Measurements from ENCODE around the gene LGR5.
"Not testable (repeated sequence)": the region's sequence is repeated elsewhere in the genome, so short reads cannot be mapped to it uniquely, and the experiment has no call there.

Gene LGR5

DNA sequence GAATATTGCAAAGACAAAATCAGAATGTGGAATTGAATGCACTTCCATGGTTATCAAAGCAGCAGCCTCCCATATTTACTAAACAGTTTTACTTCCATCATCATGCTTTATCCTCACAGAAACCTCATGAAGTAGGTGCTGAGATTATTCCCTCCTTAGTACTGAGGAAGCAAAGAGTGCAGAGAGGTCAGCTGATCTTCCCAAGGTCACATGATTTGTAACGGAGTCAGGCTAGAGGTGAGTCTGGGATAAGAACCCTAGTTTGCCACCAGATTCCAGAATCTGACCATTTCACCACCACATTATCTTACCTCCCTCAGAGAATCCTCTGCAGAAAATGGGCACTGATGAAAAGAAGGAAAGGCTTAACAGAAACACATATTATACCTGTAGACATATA lies 102.0 kb downstream of the LGR5 start:
- H3K27me3 Mint-ChIP-seq: no peaks in the 10 kb centered on the region
- H3K9me3 Mint-ChIP-seq: no peaks in the 10 kb centered on the region
- no peak overlapping the region for H3K27ac Mint-ChIP-seq
- no peaks in the 10 kb centered on the region for H3K36me3 Mint-ChIP-seq
- H3K4me1 Mint-ChIP-seq: peaks cover 1% of the 10 kb centered on the region
- no peak for ATAC-seq
- no peak overlapping the region for H3K4me3 Mint-ChIP-seq

DNA sequence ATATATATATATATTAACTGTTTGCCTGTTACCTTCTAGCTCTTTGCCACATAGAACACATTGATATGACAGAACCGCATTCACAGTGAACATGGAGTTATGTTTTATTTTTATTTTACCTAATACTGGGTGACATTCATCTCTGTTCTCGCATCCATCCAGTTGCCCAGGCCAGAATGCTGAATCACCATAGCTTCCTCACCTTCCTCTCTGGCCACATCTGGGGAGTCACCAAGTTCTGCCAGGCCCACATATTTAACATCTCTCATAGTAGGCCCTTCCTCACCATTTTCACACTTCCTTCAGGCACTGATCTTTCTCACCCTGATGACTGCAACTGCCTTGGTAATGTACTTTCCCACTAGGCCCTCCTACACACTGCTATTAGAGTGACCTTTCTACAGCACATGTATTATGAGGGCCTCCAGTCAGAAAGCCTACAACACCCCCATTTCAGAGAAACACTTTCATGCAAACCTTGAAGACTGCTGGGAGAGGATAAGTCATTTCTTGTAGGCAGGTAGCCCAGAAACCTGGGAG lies 106.8 kb downstream of the LGR5 start:
- Mint-ChIP-seq H3K27me3 (no peaks in the 10 kb centered on the region), H3K9me3 (no peaks in the 10 kb centered on the region), H3K4me3 (no peak overlapping the region), H3K27ac (no peak overlapping the region), H3K36me3 (no peaks in the 10 kb centered on the region), H3K4me1 (no peaks in the 10 kb centered on the region)
- peak; percentile 74 for ATAC-seq

DNA sequence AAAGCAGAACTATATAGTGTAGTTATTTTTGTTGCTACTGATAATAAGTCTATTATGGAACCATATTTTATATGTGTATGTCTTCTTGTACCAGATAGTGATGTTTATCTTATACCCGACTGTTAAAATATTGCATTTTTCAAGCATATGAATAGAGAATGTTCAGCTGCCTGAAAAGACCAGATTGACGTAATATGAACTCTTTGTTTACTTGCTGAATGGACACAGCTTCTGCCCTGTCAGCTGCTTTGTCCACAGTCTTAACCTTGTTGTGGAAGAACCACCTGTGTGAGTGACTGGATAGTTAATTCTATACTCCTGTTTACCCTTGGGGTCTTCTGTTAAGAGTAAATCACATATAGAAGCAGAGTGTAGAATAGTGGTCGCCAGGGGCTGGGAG lies 109.3 kb downstream of the LGR5 start:
- Mint-ChIP-seq H3K9me3 (no peaks in the 10 kb centered on the region), H3K27ac (no peak overlapping the region), H3K4me3 (no peak overlapping the region)

GRCh38 chr12:71551529-71551928 lies 111.9 kb downstream of the LGR5 start:
- Mint-ChIP-seq H3K4me3 (no peak overlapping the region), H3K27me3 (no peaks in the 10 kb centered on the region)

More for the DNA sequence above, 109.3 kb downstream of the LGR5 start:
- Mint-ChIP-seq H3K4me1 (no peaks in the 10 kb centered on the region), H3K27me3 (no peaks in the 10 kb centered on the region), H3K36me3 (no peaks in the 10 kb centered on the region)
- ATAC-seq: no peak

GRCh38 chr12:71552728-71553501 lies 113.3 kb downstream of the LGR5 start:
- Mint-ChIP-seq H3K9me3 (no peaks in the 10 kb centered on the region), H3K27me3 (no peaks in the 10 kb centered on the region)

More at GRCh38 chr12:71551529-71551928, 111.9 kb downstream of the LGR5 start:
- H3K4me1 Mint-ChIP-seq: no peaks in the 10 kb centered on the region
- H3K9me3 Mint-ChIP-seq: no peaks in the 10 kb centered on the region
- no peak overlapping the region for H3K27ac Mint-ChIP-seq
- no peaks in the 10 kb centered on the region for H3K36me3 Mint-ChIP-seq
- ATAC-seq: no peak

DNA sequence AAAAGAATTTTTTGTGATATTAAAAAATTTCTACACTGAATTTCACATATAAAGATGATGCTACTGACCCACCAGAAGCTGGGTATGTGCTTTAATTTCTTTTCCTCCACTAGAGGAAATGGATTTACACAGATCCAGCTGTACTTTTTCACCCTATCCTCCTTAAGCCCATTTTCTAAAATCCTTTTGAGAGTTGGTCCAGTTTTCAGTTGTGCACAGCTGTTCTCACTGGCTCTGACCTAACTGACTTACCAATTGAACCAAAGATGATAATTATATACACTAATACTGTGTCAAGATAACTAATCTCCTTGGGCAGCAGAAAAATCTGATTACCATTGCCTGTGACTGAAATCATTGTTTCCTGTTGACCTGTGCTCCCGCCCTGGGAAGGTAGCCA lies 115.6 kb downstream of the LGR5 start:
- no peak overlapping the region for H3K27ac Mint-ChIP-seq
- peaks cover 6% of the 10 kb centered on the region for H3K4me1 Mint-ChIP-seq
- no peaks in the 10 kb centered on the region for H3K36me3 Mint-ChIP-seq
- no peaks in the 10 kb centered on the region for H3K27me3 Mint-ChIP-seq
- no peak overlapping the region for H3K4me3 Mint-ChIP-seq
- no peaks in the 10 kb centered on the region for H3K9me3 Mint-ChIP-seq
- ATAC-seq: no peak

More at GRCh38 chr12:71552728-71553501, 113.3 kb downstream of the LGR5 start:
- peaks cover 6% of the 10 kb centered on the region for H3K4me1 Mint-ChIP-seq
- no peak overlapping the region for H3K27ac Mint-ChIP-seq
- no peak overlapping the region for H3K4me3 Mint-ChIP-seq
- no peaks in the 10 kb centered on the region for H3K36me3 Mint-ChIP-seq
- ATAC-seq: no peak

DNA sequence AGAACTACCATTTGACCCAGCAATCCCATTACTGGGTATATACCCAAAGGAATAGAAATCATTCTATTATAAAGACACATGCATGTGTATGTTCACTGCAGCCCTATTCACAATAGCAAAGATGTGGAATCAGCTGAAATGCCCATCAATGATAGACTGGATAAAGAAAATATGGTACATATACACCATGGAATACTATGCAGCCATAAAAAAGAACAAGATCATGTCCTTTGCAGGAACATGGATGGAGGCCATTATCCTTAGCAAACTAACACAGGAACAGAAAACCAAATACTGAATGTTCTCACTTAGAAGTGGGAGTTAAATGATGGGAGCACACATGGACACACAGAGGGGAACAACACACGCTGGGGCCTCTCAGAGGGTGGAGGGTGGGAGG lies 116.2 kb downstream of the LGR5 start:
- not testable (repeated sequence) for H3K27ac Mint-ChIP-seq, H3K36me3 Mint-ChIP-seq, H3K27me3 Mint-ChIP-seq, H3K9me3 Mint-ChIP-seq, H3K4me3 Mint-ChIP-seq, H3K4me1 Mint-ChIP-seq, ATAC-seq

- Mint-ChIP-seq H3K36me3 (no peaks in the 10 kb centered on the region), H3K27ac (no peak overlapping the region), H3K9me3 (no peaks in the 10 kb centered on the region), H3K4me1 (peaks cover 6% of the 10 kb centered on the region), H3K4me3 (no peak overlapping the region), H3K27me3 (no peaks in the 10 kb centered on the region)
- no peak for ATAC-seq
These were observed 116.8 kb downstream of the LGR5 start for GRCh38 chr12:71556448-71556847.

DNA sequence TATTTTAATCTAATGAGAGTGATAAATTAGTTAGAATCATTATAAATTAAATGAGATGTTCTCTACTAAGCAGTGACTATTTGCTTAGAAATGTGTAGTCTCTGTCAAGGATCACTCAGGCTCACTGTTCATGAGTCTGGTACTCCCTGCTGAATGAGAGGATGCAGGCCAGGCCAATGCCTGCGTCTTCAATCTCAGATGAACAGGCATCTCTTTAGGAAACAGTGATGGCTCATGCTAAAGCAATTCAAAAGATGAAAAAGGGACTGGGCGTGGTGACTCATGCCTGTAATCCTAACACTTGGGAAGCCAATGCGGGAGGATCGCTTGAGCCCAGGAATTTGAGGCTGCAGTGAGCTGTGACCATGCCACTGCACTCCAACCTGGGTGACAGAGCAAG lies 117.3 kb downstream of the LGR5 start:
- ATAC-seq: no peak
- Mint-ChIP-seq H3K27ac (no peak overlapping the region), H3K36me3 (no peaks in the 10 kb centered on the region), H3K4me1 (peaks cover 6% of the 10 kb centered on the region), H3K27me3 (no peaks in the 10 kb centered on the region), H3K4me3 (no peak overlapping the region), H3K9me3 (no peaks in the 10 kb centered on the region)

GRCh38 chr12:71558445-71558844 lies 118.8 kb downstream of the LGR5 start:
- no peak overlapping the region for H3K27ac Mint-ChIP-seq
- no peaks in the 10 kb centered on the region for H3K36me3 Mint-ChIP-seq
- no peaks in the 10 kb centered on the region for H3K9me3 Mint-ChIP-seq
- no peak for ATAC-seq
- H3K4me3 Mint-ChIP-seq: no peak overlapping the region
- no peaks in the 10 kb centered on the region for H3K27me3 Mint-ChIP-seq
- peaks cover 6% of the 10 kb centered on the region for H3K4me1 Mint-ChIP-seq

DNA sequence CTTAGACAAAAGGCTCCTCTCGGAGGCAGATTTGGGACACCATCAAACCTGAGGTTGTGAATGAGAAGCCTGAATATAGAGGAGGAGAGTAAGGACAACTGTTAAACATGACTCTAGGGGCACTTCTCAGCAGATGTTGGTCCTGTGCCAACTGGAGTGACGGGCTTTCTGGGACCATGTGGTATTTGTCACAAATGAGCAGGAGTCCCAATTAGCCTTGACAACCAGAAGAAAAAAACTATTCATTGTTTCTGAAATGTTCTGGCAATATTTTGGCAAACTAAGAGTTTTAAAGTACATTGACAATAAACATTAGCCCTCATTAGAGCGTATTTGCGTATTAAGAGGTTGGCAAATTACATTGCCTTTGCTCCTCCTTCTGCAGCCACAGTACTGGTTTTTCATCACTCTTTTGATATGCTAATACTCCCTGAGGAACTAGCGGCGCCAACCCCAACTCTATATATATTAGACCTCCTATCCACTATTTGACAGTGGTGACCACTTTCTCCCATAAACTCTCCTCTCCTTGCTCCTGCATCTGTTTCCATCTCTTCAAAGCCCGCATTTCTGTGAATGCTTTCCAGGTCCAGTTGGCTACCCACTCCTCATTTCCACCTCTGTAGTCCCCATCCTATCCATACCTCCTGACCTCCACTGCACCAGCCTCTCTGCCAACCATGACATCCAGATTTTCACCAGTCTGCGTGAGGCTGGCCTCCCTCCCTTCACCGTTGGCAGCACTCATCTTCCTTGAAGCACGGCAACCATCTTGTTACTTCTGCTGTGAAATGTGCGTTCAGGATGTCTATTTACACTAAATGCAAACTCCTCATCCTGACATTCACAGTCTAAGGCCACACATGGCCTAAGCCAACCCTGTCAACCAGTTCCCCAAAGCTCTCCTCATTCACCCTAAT lies 123.3 kb downstream of the LGR5 start:
- H3K4me1 Mint-ChIP-seq: no peaks in the 10 kb centered on the region
- H3K36me3 Mint-ChIP-seq: no peaks in the 10 kb centered on the region
- no peak overlapping the region for H3K4me3 Mint-ChIP-seq
- H3K27me3 Mint-ChIP-seq: no peaks in the 10 kb centered on the region
- H3K9me3 Mint-ChIP-seq: no peaks in the 10 kb centered on the region
- H3K27ac Mint-ChIP-seq: no peak overlapping the region
- ATAC-seq: no peak

DNA sequence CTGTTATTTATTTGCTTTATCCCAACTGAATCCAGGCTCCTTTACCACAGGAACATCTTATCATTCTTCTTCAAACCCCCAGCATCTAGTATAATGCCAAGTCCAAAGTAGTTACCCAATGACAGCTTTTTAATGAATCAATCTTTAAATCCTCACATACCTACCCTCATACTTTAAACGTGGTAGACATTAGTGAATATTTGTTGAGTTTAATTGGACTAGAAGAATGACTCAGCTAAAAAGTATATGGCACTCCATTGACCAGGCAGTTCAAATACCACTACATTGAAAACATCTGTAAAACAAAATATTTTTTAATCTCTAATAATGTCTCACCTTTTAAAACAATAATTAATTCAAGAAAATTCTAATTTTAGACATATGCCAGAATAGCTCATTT lies 125.9 kb downstream of the LGR5 start:
- Mint-ChIP-seq H3K36me3 (no peaks in the 10 kb centered on the region), H3K27me3 (no peaks in the 10 kb centered on the region), H3K9me3 (no peaks in the 10 kb centered on the region), H3K4me1 (no peaks in the 10 kb centered on the region), H3K4me3 (no peak overlapping the region), H3K27ac (no peak overlapping the region)
- ATAC-seq: no peak

GRCh38 chr12:71566655-71567054 lies 127.1 kb downstream of the LGR5 start:
- Mint-ChIP-seq H3K9me3 (no peaks in the 10 kb centered on the region), H3K36me3 (no peaks in the 10 kb centered on the region), H3K27ac (no peak overlapping the region), H3K4me1 (no peaks in the 10 kb centered on the region), H3K4me3 (no peak overlapping the region), H3K27me3 (no peaks in the 10 kb centered on the region)
- ATAC-seq: no peak

DNA sequence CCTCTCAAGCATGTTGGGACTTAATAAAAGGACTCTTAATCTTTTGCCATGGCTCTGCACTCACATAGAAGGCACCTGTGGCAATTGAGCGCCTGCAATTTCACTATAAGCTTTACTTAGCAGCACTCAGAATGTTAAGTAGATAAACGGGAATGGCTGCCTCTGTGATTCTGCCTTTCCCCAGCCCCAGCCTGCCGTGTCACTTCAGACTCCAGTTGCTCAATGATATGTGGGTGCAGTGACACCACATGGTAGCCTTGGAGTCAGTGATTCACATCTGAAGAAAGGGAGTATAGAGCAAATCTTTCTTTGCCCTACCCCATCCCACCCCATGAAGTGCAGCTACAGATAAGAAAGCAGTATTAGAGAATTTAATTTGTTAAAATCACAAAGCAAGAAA lies 127.9 kb downstream of the LGR5 start:
- H3K36me3 Mint-ChIP-seq: no peaks in the 10 kb centered on the region
- H3K27ac Mint-ChIP-seq: no peak overlapping the region
- H3K4me1 Mint-ChIP-seq: no peaks in the 10 kb centered on the region
- no peaks in the 10 kb centered on the region for H3K9me3 Mint-ChIP-seq
- no peak overlapping the region for H3K4me3 Mint-ChIP-seq
- ATAC-seq: no peak
- no peaks in the 10 kb centered on the region for H3K27me3 Mint-ChIP-seq

DNA sequence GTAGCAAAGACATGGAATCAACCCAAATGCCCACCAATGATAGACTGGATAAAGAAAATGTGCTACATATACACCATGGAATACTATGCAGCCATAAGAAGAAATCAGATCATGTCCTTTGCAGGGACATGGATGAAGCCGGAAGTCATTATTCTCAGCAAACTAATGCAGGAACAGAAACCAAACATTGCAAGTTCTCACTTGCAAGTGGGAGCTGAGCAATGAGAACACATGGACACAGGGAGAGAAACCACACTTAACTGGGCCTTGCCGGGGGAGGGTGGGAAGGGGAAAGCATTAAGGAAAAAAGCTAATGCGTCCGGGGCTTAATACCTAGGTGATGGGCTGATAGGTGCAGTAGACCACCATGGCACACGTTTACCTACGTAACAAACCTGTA lies 130.3 kb downstream of the LGR5 start:
- not testable (repeated sequence) for ATAC-seq, H3K4me3 Mint-ChIP-seq, H3K36me3 Mint-ChIP-seq, H3K4me1 Mint-ChIP-seq, H3K27ac Mint-ChIP-seq, H3K9me3 Mint-ChIP-seq
- peaks cover 11% of the 10 kb centered on the region for H3K27me3 Mint-ChIP-seq

Measured in stimulated activated memory B cell treated with anti-CD40 and anti-IgM and Interleukin-4, amounts not matched to agents 10 μg/mL and 1 μg/mL and 100 μg/mL, for 72 hours (primary cell).